ENCODE measurements around the gene RSPO1. TPM values are rescaled to one million over a fixed set of nuclear protein-coding genes. Genes with fewer than 3 reads are reported as not detected.

The RSPO1 gene
- total RNA-seq, 1 donor from 2014 or later: not detected

DNA sequence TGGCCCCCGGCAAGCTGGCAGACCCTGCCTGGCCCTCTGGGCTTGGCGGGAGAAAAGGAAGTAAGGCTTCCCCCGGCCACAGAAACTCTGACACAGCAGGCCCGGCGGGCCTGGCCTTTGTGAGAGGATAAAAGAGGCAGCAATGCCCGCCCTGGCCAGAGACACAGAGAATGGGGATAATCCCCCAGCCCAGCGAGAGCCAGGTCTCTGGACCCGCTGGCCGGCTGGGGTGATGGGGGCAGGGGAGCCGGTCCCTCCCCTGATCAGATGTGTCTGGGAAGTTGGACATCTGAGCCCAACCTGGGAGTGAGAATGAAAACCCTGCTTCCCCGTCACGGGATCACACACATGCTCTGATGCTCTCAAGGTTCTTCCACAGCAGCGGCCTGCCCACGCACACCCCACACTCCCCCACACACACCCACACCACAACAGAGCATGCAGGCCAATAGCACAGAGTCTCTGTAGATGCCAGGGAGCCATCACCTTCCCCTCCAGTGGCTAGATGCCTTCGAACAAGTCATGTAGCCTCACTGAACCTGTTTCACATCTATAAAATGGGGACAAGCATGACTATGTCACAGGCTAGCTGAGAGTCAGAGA is 4.2 kb downstream of the RSPO1 start:
- Mint-ChIP-seq H3K9me3 (ENCODE audit: unreplicated experiment) (no peaks in the 10 kb centered on the region), H3K27ac (ENCODE audit: unreplicated experiment) (no peak overlapping the region), H3K27me3 (ENCODE audit: unreplicated experiment) (peaks cover 80% of the 10 kb centered on the region), H3K36me3 (ENCODE audit: unreplicated experiment) (no peaks in the 10 kb centered on the region), H3K4me3 (ENCODE audit: unreplicated experiment) (no peak overlapping the region), H3K4me1 (ENCODE audit: unreplicated experiment) (peaks cover 7% of the 10 kb centered on the region)
- TF ChIP-seq, protein P1, sequence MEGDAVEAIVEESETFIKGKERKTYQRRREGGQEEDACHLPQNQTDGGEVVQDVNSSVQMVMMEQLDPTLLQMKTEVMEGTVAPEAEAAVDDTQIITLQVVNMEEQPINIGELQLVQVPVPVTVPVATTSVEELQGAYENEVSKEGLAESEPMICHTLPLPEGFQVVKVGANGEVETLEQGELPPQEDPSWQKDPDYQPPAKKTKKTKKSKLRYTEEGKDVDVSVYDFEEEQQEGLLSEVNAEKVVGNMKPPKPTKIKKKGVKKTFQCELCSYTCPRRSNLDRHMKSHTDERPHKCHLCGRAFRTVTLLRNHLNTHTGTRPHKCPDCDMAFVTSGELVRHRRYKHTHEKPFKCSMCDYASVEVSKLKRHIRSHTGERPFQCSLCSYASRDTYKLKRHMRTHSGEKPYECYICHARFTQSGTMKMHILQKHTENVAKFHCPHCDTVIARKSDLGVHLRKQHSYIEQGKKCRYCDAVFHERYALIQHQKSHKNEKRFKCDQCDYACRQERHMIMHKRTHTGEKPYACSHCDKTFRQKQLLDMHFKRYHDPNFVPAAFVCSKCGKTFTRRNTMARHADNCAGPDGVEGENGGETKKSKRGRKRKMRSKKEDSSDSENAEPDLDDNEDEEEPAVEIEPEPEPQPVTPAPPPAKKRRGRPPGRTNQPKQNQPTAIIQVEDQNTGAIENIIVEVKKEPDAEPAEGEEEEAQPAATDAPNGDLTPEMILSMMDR (IDR thresholded peaks at IDR 0.05): no peak
- DNase-seq (ENCODE audit: extremely low spot score, unreplicated experiment): no peak

DNA sequence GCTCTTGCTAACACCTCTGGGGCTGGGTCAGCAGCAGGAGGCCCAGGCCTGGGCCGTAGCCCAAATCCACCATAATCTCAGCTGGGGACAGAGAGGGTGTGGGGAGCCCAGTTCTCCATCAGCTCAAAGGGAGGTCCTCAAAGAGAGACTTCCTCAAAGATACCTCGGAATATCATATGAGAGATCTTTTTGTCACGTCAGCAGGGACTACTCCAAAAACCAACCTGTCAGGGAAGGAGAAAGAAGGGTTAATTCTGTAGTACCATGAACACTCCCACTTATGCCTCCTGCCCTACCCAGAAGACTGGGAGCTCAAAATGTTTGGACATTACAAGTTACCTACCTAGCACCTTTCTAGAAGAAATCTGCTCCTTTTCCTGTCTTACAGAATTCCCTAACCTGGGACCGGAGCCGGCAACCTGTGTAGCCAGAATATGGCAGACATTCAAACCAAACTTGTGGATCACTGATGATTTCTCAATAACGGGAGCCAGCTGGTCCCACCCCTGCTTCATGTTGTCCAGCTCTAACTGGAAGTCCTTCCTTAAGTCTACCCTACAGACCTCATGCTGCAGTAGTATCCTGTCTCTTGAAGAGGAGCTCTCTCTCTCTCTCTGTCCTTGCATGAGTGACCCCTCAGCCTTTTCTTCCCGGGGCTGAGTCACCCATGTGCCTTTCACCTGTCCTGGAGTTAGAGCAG is 4.8 kb downstream of the RSPO1 start:
- Mint-ChIP-seq H3K4me3 (ENCODE audit: unreplicated experiment) (no peak overlapping the region), H3K9me3 (ENCODE audit: unreplicated experiment) (no peaks in the 10 kb centered on the region), H3K36me3 (ENCODE audit: unreplicated experiment) (no peaks in the 10 kb centered on the region), H3K4me1 (ENCODE audit: unreplicated experiment) (peaks cover 3% of the 10 kb centered on the region), H3K27me3 (ENCODE audit: unreplicated experiment) (peaks cover 79% of the 10 kb centered on the region), H3K27ac (ENCODE audit: unreplicated experiment) (no peak overlapping the region)
- DNase-seq (ENCODE audit: extremely low spot score, unreplicated experiment): no peak
- TF ChIP-seq, protein P1 (IDR thresholded peaks at IDR 0.05): no peak

DNA sequence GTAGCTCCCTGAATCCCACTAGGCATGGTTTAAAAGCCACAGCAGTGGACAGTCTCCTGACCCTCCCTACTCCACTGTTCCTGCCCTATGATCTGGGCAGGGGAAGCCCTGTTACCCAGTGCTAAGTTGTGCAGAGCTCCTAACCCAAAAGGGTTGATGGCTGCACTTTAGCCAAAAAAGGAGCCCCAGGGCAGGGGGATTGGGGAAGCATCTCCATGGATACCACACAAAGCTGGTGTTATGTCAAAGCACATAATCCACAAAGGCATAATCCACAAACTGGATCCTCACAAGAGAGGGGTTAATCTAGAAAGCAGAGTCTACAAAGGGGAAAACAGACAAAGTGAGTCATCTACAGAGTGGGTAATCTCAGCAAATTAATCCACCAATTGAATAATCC is 5.7 kb downstream of the RSPO1 start:
- Mint-ChIP-seq H3K36me3 (ENCODE audit: unreplicated experiment) (no peaks in the 10 kb centered on the region), H3K27ac (ENCODE audit: unreplicated experiment) (no peak overlapping the region), H3K4me1 (ENCODE audit: unreplicated experiment) (peaks cover 1% of the 10 kb centered on the region), H3K9me3 (ENCODE audit: unreplicated experiment) (no peaks in the 10 kb centered on the region), H3K27me3 (ENCODE audit: unreplicated experiment) (peaks cover 80% of the 10 kb centered on the region), H3K4me3 (ENCODE audit: unreplicated experiment) (no peak overlapping the region)
- no peak for DNase-seq (ENCODE audit: extremely low spot score, unreplicated experiment)
- TF ChIP-seq, protein P1 (IDR thresholded peaks at IDR 0.05): no peak

DNA sequence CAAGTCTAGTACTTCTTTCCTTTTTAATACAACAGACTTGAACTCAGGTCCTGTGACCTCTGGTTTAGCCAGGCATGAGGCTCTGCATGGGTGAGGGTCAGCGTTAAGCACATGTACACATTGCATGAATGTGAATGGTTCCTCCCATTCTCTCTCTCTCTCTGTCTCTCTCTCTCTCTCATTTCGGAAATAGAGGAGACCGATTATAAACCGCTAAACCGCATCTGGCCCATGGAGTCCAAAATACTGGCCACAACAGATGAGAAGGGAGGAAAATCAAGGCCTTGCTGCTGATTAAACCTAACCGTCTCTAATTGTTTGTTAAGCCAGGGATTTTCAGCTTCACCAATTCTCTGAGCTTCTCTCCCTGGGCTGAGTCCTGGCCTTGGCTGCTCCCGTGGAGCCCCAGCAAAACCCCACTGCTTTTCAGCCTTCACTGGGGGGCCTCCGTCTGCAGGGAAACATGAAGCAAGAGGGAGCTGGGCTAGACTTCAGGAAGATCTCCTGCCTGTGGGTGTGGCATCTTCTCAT is 6.6 kb downstream of the RSPO1 start:
- TF ChIP-seq, protein P1 (IDR thresholded peaks at IDR 0.05): no peak
- DNase-seq (ENCODE audit: extremely low spot score, unreplicated experiment): no peak
- no peak overlapping the region for H3K27ac Mint-ChIP-seq (ENCODE audit: unreplicated experiment)
- H3K4me3 Mint-ChIP-seq (ENCODE audit: unreplicated experiment): no peak overlapping the region
- H3K36me3 Mint-ChIP-seq (ENCODE audit: unreplicated experiment): no peaks in the 10 kb centered on the region
- H3K9me3 Mint-ChIP-seq (ENCODE audit: unreplicated experiment): no peaks in the 10 kb centered on the region
- peaks cover 1% of the 10 kb centered on the region for H3K4me1 Mint-ChIP-seq (ENCODE audit: unreplicated experiment)
- H3K27me3 Mint-ChIP-seq (ENCODE audit: unreplicated experiment): peaks cover 73% of the 10 kb centered on the region

DNA sequence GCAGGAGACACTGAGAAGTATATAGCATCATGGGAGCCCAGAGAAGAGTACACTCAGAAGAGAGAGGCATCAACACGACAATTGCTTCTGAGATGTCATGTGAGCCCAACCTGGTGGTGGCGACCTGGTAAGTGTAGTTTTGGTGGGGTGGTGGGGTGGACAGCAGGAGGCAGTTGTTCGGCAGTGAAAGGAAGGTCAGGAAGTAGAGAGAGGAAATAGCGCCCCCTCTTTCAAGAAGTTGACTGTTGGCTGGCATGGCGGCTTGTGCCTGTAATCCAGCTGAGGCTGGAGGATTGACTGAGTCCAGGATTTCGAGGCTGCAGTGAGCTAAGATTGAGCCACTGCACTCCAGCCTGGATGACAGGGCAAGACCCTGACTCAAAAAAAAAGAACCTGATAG is 12.6 kb downstream of the RSPO1 start:
- no peaks in the 10 kb centered on the region for H3K4me1 Mint-ChIP-seq (ENCODE audit: unreplicated experiment)

More for the DNA sequence above, 12.6 kb downstream of the RSPO1 start:
- Mint-ChIP-seq H3K4me3 (ENCODE audit: unreplicated experiment) (no peak overlapping the region), H3K9me3 (ENCODE audit: unreplicated experiment) (no peaks in the 10 kb centered on the region), H3K27me3 (ENCODE audit: unreplicated experiment) (peaks cover 40% of the 10 kb centered on the region), H3K36me3 (ENCODE audit: unreplicated experiment) (no peaks in the 10 kb centered on the region), H3K27ac (ENCODE audit: unreplicated experiment) (no peak overlapping the region)
- TF ChIP-seq, protein P1 (IDR thresholded peaks at IDR 0.05): no peak
- DNase-seq (ENCODE audit: extremely low spot score, unreplicated experiment): no peak
